Muscle of leg (tissue), 11 donors: ENCODE measurements around the gene MEOX1. TPM values are rescaled to one million over a fixed set of nuclear protein-coding genes. Genes with fewer than 3 reads are reported as not detected.
"Not testable (repeated sequence)": the region's sequence is repeated elsewhere in the genome, so short reads cannot be mapped to it uniquely, and the experiment has no call there.

Experiments
- DNase-seq: peaks from one replicate; pipeline ENCODE4 v3.0.0; 2013
- H3K27ac ChIP-seq: one replicate; pipeline ENCODE4 v1.5.1; 2013; ENCODE audit warnings: mild to moderate bottlenecking, low read length, control low read depth
- H3K27me3 ChIP-seq: one replicate; pipeline ENCODE4 v1.6.1; 2013; ENCODE audit warnings: low read length; ENCODE audit not compliant: control insufficient read depth, insufficient read depth
- H3K36me3 ChIP-seq: one replicate; pipeline ENCODE4 v1.6.1; 2013; ENCODE audit warnings: low read length; ENCODE audit not compliant: control insufficient read depth, insufficient read depth
- H3K4me1 ChIP-seq: one replicate; pipeline ENCODE4 v1.6.1; 2013; ENCODE audit warnings: low read length; ENCODE audit not compliant: control insufficient read depth, insufficient read depth
- H3K4me3 ChIP-seq: one replicate; pipeline ENCODE4 v1.5.1; 2013; ENCODE audit warnings: low read length, control low read depth
- H3K9me3 ChIP-seq: replicated peaks from 2 replicates; pipeline ENCODE4 v1.6.1; 2013; ENCODE audit warnings: low read depth, low read length; ENCODE audit not compliant: control insufficient read depth
- WGBS: methylation state at CpG from one replicate; pipeline ENCODE4 v1.1.5; 2013; ENCODE audit warnings: missing lambda C conversion rate; ENCODE audit not compliant: insufficient coverage; 5-methylcytosine and 5-hydroxymethylcytosine counted together
- polyA plus RNA-seq, 8 donors: library from polyadenylated mRNA; unstranded; fragments of 120-200 nt; gene quantifications; one replicate each; pipeline versions ENCODE4 v1.2.1 to v1.2.3, GENCODE V29; 2013; ENCODE audit warnings: inconsistent platforms in 1 of 8, low replicate concordance in 1 of 8; ENCODE audit not compliant: insufficient read length in 8 of 8, insufficient read depth in 1 of 8
- total RNA-seq: library from RNA; stranded (reverse); fragments of 120-200 nt; gene quantifications from one replicate; pipeline ENCODE4 v1.2.4, GENCODE V29; 2013

Gene MEOX1
- total and polyA plus RNA-seq, 9 donors, result 6.9 to 23.2 (median 13.7) TPM

DNA sequence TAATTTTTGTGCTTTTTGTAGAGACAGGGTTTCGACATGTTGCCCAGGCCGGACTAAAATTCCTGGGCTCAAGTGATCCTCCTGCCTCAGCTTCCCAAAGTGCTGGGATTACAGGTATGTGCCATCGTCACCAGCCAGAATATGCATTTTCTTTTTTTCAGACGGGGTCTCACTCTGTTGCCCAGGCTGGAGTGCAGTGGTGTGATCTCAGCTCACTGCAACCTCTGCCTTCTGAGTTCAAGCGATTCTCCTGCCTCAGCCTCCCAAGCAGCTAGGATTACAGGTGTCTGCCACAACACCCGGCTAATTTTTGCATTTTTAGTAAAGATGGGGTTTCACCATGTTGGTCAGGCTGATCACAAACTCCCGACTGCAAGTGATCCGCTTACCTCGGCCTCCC, 25.2 kb upstream of the MEOX1 start:
- not testable (repeated sequence) for H3K4me1 ChIP-seq, H3K9me3 ChIP-seq, H3K27ac ChIP-seq, H3K36me3 ChIP-seq, H3K27me3 ChIP-seq, H3K4me3 ChIP-seq, DNase-seq
- WGBS, result 85% methylated on average over 7 of the region's 9 CpGs

DNA sequence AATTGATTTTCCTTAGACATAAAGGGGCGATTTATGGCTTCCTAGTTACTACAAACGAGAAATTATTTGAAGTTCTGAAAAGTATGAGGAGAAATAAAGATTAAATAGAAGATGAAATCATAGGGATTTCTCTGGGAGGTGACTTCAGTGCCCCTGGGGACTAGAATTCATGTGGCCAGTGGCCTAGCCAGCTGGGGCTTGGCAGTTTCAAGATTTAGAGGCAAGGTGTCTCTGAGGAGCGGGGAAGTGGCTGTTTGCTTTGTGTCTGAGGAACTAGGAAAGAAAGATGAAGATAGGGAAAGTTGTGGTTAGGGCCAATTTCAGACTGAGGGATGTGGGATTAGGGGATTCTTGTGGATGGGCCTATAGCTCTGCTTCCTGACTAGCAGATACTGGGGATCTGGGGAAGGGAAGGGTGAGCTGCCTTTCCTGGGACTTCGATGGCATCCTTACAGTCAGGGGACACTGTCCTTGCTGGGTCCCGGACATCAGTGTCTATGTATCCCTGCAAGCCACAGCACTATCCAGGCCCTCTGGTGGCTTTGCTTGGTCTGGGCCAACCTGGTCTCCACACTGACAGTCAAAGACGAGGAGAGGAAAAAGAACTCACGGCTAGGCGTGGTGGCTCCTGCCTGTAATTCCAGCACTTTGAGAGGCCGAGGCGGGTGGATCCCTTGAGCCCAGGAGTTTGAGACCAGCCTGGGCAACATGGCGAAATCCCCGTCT, 22.4 kb upstream of the MEOX1 start:
- no peak for DNase-seq
- no peaks in the 10 kb centered on the region for H3K9me3 ChIP-seq
- H3K4me1 ChIP-seq, result no peaks in the 10 kb centered on the region
- no peak overlapping the region for H3K27ac ChIP-seq
- no peaks in the 10 kb centered on the region for H3K36me3 ChIP-seq
- H3K27me3 ChIP-seq, result peaks cover 15% of the 10 kb centered on the region
- H3K4me3 ChIP-seq, result no peak overlapping the region
- WGBS, result 76% methylated on average over 9 of the region's 12 CpGs

DNA sequence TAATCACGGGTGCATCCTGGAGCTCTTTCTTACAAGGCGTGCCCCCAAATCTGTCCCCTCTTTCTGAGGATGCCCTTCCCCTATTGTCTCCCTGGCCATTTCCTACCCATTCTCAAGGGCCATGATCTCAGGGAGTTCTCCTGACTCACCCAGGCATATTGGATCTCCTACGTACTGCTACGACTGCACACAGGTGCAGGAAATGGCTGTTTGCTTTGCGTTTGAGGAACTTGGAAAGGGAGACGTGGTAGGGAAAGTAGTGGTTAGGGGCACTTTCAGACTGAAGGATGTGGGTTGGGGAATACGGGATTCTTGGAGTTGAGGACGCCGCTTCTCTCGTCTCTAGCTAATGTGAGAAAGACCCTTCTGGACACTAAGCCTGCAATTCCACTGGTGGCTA, 18.7 kb upstream of the MEOX1 start:
- no peak for DNase-seq
- 61% methylated on average over 8 of the region's 10 CpGs for WGBS

DNA sequence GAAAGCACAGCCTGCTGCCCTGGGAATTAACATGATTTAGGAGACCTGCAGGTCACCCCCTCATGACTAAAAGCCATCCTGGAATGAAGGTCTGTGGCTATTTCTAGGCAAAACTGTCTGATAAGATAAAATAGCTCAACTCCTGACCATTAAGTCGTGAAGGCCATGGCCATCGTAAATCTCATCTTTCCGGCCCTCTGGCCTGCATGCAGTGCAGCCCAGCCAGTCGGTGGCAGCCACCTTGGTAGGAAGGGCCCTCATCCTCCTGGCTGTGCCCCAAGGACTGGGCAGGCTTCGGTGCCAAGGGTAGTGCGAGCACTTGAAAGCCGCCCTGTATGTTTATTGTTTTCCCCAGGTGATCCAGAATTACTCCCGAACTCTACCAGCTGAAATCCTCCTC, 18.2 kb upstream of the MEOX1 start:
- Histone ChIP-seq H3K4me1 (peaks cover 7% of the 10 kb centered on the region), H3K36me3 (no peaks in the 10 kb centered on the region), H3K9me3 (no peaks in the 10 kb centered on the region), H3K4me3 (no peak overlapping the region), H3K27me3 (peaks cover 14% of the 10 kb centered on the region), H3K27ac (no peak overlapping the region)
- DNase-seq, result no peak
- WGBS, result 73% methylated on average over 8 of the region's 8 CpGs

More for the DNA sequence above, 18.7 kb upstream of the MEOX1 start:
- peaks cover 7% of the 10 kb centered on the region for H3K4me1 ChIP-seq
- no peaks in the 10 kb centered on the region for H3K36me3 ChIP-seq
- H3K27me3 ChIP-seq, result peaks cover 9% of the 10 kb centered on the region
- H3K4me3 ChIP-seq, result no peak overlapping the region
- no peaks in the 10 kb centered on the region for H3K9me3 ChIP-seq
- H3K27ac ChIP-seq, result no peak overlapping the region

DNA sequence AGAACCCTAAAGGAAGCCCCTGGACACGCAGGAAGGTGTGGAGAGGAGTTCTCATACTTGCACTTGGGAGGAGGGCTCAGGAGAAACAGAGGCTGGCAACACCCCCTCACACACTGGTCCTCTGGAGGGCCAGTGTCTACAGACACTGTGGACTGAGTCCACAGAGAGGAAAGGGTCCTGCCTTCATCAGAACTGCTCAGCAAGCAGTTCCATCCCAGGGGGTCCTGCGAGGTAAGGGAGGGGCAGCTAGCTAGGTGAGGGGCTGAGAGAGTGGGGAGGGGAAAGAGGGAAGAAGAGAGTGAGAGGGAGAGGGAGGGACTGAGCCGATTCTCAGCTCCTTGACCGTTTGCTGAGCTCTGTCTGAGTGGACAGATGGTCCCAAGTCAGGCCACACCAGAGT, 17.7 kb upstream of the MEOX1 start:
- 29% methylated on average over 1 of the region's 4 CpGs for WGBS
- no peaks in the 10 kb centered on the region for H3K36me3 ChIP-seq
- peaks cover 14% of the 10 kb centered on the region for H3K27me3 ChIP-seq
- DNase-seq, result no peak
- no peak overlapping the region for H3K4me3 ChIP-seq
- no peak overlapping the region for H3K27ac ChIP-seq
- no peaks in the 10 kb centered on the region for H3K9me3 ChIP-seq
- peaks cover 7% of the 10 kb centered on the region for H3K4me1 ChIP-seq

DNA sequence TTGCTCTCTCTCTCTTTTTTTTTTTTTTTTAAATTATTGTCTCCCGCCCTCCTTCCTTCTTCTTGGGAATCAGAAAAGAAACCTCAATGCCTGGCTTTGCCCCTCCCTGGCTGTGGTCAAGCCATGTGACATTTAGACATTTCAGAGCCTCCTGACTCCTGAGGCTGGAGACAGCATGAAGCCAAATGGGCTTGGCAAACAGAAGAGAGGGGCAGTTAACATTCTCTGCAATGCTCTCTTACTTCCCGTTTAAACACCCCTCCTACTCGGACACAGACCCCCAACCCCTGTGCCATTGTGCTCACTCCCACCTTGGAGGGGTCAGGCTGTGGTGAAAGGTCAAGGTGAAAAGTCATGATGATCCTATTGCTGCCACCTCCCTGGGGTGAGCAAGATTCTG, 14.7 kb upstream of the MEOX1 start:
- no peak overlapping the region for H3K27ac ChIP-seq
- no peaks in the 10 kb centered on the region for H3K36me3 ChIP-seq
- WGBS, result no CpG with 5 or more reads among the region's 3 CpGs
- no peak for DNase-seq
- no peaks in the 10 kb centered on the region for H3K9me3 ChIP-seq
- peaks cover 21% of the 10 kb centered on the region for H3K4me1 ChIP-seq
- peaks cover 14% of the 10 kb centered on the region for H3K27me3 ChIP-seq
- no peak overlapping the region for H3K4me3 ChIP-seq

DNA sequence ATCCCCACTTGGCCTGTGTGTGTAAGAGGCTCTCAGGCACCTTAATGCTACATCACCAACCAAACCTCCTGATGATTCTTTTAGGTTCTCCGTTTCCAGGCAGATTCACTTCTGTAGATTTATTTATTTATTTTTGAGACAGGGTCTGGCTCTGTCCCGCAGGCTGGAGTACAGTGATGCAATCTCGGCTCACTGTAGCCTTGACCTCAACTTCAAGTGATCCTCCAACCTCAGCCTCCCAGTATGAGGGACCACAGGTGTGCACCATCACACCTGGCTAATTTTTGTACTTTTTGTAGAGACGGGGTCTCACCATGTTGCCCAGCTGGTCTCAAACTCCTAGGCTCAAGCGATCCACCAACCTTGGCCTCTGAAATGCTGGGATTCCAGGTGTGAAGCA, 12.7 kb upstream of the MEOX1 start:
- DNase-seq, result no peak
- H3K9me3 ChIP-seq, result no peaks in the 10 kb centered on the region
- H3K27ac ChIP-seq, result no peak overlapping the region
- WGBS, result 94% methylated on average over 4 of the region's 5 CpGs
- peaks cover 37% of the 10 kb centered on the region for H3K4me1 ChIP-seq
- H3K4me3 ChIP-seq, result no peak overlapping the region
- no peaks in the 10 kb centered on the region for H3K36me3 ChIP-seq
- peaks cover 7% of the 10 kb centered on the region for H3K27me3 ChIP-seq

DNA sequence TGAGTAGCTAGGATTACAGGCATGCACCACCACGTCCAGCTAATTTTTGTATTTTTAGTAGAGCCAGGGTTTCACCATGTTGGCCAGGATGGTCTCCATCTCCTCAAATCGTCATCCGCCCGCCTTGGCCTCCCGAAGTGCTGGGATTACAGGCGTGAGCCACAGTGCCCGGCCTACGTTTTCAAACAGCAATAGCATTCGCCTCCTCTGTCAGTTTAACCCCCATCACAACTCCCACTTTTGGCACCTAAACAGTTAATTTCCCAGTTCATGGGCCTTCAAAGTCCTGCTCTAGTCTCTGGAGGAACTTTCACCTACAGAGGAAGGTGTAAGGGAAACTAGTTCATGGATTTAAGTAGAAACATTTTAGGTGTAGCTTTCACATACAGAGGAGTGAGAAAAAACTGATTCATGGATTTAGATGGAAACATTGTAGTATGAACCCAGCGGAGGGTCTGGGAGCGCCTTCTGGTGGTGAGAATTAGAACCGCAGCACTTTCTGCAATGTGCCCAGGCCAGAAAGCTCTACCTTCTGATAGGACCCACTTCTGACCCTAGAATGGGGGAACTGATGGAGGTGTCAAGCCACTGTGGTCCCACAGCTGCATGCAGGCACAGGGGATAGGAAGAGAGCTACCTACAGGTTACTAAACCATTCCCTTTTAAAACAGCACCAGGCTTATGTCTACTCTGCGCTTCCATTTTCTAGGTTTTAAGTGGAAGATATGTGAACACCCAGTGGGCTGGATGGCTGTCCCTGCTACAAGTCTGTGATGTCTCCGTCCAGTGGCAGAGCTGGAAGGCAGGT, 12.0 kb upstream of the MEOX1 start:
- WGBS, result 43% methylated on average over 5 of the region's 14 CpGs
- H3K36me3 ChIP-seq, result no peaks in the 10 kb centered on the region

DNA sequence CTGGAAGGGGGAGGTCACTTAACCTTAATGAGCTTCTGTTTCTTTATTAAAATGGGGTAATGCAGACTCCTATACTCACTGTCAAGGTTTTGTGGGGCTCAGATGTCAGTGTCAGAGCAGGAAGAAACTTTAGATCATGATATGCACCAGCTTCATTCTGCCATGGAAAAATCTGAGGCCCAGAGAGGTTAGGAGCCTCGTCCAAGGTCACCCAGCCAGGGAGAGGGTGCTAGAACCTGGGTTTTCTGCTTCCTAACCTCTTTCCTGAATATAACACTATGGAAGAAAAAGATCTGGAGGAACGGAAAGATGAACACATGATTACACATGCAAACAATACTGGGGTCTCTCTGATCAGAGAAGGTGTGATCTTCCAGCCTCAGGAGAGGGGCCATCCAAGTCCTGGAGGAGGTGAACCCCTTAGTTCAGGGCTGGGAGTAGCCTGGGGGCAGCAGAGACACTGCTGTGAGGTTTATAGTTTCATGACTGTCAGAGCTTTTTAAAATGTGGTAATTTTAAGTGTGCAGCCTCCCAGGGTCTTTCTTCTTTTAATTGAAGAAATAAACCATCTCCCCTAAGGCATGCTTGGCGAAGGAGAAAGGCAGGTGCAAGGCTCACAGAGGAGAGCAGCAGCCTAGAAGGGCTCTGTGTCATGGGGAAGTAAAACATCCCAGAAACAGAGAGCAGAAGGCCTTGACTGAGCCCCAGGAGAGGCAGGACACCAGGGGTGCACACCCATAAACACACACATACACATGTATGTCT, 10.2 kb upstream of the MEOX1 start:
- Histone ChIP-seq H3K4me1 (peaks cover 30% of the 10 kb centered on the region), H3K4me3 (no peak overlapping the region), H3K36me3 (no peaks in the 10 kb centered on the region), H3K27me3 (peaks cover 7% of the 10 kb centered on the region), H3K27ac (no peak overlapping the region), H3K9me3 (no peaks in the 10 kb centered on the region)
- no CpG with 5 or more reads among the region's 3 CpGs for WGBS
- DNase-seq, result no peak

More for the DNA sequence above, 12.0 kb upstream of the MEOX1 start:
- no peaks in the 10 kb centered on the region for H3K9me3 ChIP-seq
- peaks cover 7% of the 10 kb centered on the region for H3K27me3 ChIP-seq
- H3K4me3 ChIP-seq, result no peak overlapping the region
- H3K4me1 ChIP-seq, result peaks cover 37% of the 10 kb centered on the region
- no peak overlapping the region for H3K27ac ChIP-seq
- DNase-seq, result peak; percentile 81
